ENCODE data around the gene AGPAT2.

GRCh38 chr9:136685216-136685615 lies 2.0 kb downstream of the AGPAT2 start:
- TF ChIP-seq CTCF (IDR thresholded peaks at IDR 0.05; ENCODE audit: low read depth, low read length, poor library complexity, severe bottlenecking) (no peak), EZH2phosphoT487 (IDR thresholded peaks at IDR 0.05; ENCODE audit: borderline replicate concordance, low read length) (no peak)
